GM12891 (cell line): ENCODE results near the gene ITFG2.

Experiments used
- POLR2A ChIP-seq: IDR thresholded peaks from 2 replicates; pipeline ENCODE4 v1.6.1; 2011; ENCODE audit warnings: low read depth, low read length, control low read depth
- POLR2AphosphoS5 ChIP-seq: IDR thresholded peaks from 2 replicates; pipeline ENCODE4 v1.6.1; 2011; ENCODE audit warnings: low read depth, low read length, control low read depth
- TAF1 ChIP-seq: IDR thresholded peaks from 2 replicates; pipeline ENCODE4 v1.6.1; 2011; ENCODE audit warnings: low read depth, low read length, control low read depth

- TF ChIP-seq POLR2A: no peak
- no peak for TF ChIP-seq TAF1
- no peak for TF ChIP-seq POLR2AphosphoS5
These were observed 50.4 kb downstream of the ITFG2 start for GRCh38 chr12:2862876-2863275.
